22Rv1 (cell line): ENCODE data around the gene TSR1.

Source experiments
- H3K27ac ChIP-seq: fragments of 450-650 bp; 2 replicates; pipeline ENCODE4 v1.5.1; 2017
- ZFX ChIP-seq: fragments of 450-650 bp; IDR thresholded peaks from 2 replicates; pipeline ENCODE4 v1.6.1; 2017; ENCODE audit warnings: antibody characterized with exemption, borderline replicate concordance
- TF ChIP-seq, protein P1 (sequence below): fragments of 450-650 bp; IDR thresholded peaks from 2 replicates; pipeline ENCODE4 v1.5.1; 2017; ENCODE audit warnings: mild to moderate bottlenecking

TSR1 gene

GRCh38 chr17:2366747-2367494 lies 30.7 kb upstream of the TSR1 start:
- H3K27ac ChIP-seq: no peak overlapping the region
- TF ChIP-seq ZFX: no peak
- TF ChIP-seq, protein P1, sequence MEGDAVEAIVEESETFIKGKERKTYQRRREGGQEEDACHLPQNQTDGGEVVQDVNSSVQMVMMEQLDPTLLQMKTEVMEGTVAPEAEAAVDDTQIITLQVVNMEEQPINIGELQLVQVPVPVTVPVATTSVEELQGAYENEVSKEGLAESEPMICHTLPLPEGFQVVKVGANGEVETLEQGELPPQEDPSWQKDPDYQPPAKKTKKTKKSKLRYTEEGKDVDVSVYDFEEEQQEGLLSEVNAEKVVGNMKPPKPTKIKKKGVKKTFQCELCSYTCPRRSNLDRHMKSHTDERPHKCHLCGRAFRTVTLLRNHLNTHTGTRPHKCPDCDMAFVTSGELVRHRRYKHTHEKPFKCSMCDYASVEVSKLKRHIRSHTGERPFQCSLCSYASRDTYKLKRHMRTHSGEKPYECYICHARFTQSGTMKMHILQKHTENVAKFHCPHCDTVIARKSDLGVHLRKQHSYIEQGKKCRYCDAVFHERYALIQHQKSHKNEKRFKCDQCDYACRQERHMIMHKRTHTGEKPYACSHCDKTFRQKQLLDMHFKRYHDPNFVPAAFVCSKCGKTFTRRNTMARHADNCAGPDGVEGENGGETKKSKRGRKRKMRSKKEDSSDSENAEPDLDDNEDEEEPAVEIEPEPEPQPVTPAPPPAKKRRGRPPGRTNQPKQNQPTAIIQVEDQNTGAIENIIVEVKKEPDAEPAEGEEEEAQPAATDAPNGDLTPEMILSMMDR: 0 out of 2 replicates have a peak, but pooled peaks have one; percentile 11

DNA sequence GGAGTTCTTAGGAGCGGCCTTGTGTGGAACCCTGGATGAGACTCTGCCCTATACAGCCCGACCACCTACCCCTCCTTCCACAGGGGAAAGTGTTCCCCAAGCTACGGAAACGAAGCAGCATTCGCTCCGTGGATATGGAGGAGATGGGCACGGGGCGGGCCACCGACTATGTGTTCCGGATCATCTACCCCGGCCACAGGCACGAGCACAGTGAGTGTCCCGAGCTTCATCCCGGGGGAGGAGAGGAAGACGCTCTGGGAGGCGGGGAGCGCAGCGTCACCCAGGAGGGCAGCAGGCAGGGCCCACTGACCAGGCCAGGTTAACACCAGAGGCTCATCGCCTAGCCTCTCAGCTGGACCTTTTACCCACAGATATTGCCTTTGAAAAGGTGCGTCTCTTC lies 28.9 kb upstream of the TSR1 start:
- no peak overlapping the region for H3K27ac ChIP-seq
- TF ChIP-seq, protein P1: no peak
- no peak for TF ChIP-seq ZFX

- H3K27ac ChIP-seq: no peak overlapping the region
- TF ChIP-seq ZFX: no peak
These were observed 28.5 kb upstream of the TSR1 start for GRCh38 chr17:2364763-2365116.

- no peak overlapping the region for H3K27ac ChIP-seq
- TF ChIP-seq ZFX: no peak
- TF ChIP-seq, protein P1: no peak
These were observed 27.9 kb upstream of the TSR1 start for GRCh38 chr17:2363851-2364762.

- no peak for TF ChIP-seq ZFX
- TF ChIP-seq, protein P1: no peak
- H3K27ac ChIP-seq: no peak overlapping the region
These were observed 27.1 kb upstream of the TSR1 start for GRCh38 chr17:2363318-2363717.

- TF ChIP-seq, protein P1: no peak
- no peak for TF ChIP-seq ZFX
- no peak overlapping the region for H3K27ac ChIP-seq
These were observed 26.6 kb upstream of the TSR1 start for GRCh38 chr17:2362881-2363280.

- TF ChIP-seq, protein P1: no peak
- no peak for TF ChIP-seq ZFX
- no peak overlapping the region for H3K27ac ChIP-seq
These were observed 26.2 kb upstream of the TSR1 start for GRCh38 chr17:2362416-2362815.
